Activated naive CD8-positive, alpha-beta T cell treated with anti-CD3 and anti-CD28 coated beads, Interleukin-2, amount 10 ng/mL, durations not matched to agents 7 days and 5 days (primary cell): Measurements from ENCODE around the gene LMO2. TPM values are rescaled to one million over a fixed set of nuclear protein-coding genes. Genes with fewer than 3 reads are reported as not detected.
"Not testable (repeated sequence)": the region's sequence is repeated elsewhere in the genome, so short reads cannot be mapped to it uniquely, and the experiment has no call there.

Experiments
- ATAC-seq: fragments of 150-1000 bp; cut with Tn5 transposase; one replicate; pipeline ENCODE4 v1.10.0; 2021; ENCODE audit warnings: low read depth, moderate library complexity
- POLR2A ChIA-PET: fragments of 350-600 bp; sonication (Branson Sonifier 250); formaldehyde crosslinking; loops from one replicate; lab custom pipeline; 2021; ENCODE audit warnings: antibody characterized with exemption; lab: Charles Lee
- DNase-seq: peaks from one replicate; pipeline ENCODE4 v3.0.0; 2021
- H3K27ac Mint-ChIP-seq: one replicate; pipeline ENCODE4 v1.8.0; 2022; ENCODE audit warnings: mild to moderate bottlenecking, mixed read lengths
- H3K27me3 Mint-ChIP-seq: one replicate; pipeline ENCODE4 v1.8.0; 2022; ENCODE audit warnings: mild to moderate bottlenecking, moderate library complexity, mixed read lengths
- H3K36me3 Mint-ChIP-seq: one replicate; pipeline ENCODE4 v1.8.0; 2021; ENCODE audit warnings: mild to moderate bottlenecking, mixed read lengths
- H3K4me1 Mint-ChIP-seq: one replicate; pipeline ENCODE4 v1.8.0; 2021; ENCODE audit warnings: mixed read lengths
- H3K4me3 Mint-ChIP-seq: one replicate; pipeline ENCODE4 v1.8.0; 2022; ENCODE audit warnings: mild to moderate bottlenecking, moderate library complexity, mixed read lengths
- H3K9me3 Mint-ChIP-seq: one replicate; pipeline ENCODE4 v1.8.0; 2021; ENCODE audit warnings: mixed read lengths
- total RNA-seq, 2 experiments: library from RNA; stranded (reverse); gene quantifications; one replicate each; pipeline ENCODE4 v1.2.3, GENCODE V29; 2021

Gene LMO2
- total RNA-seq, 2 experiments from 2014 or later = 0.44 to 0.48 TPM

- Mint-ChIP-seq H3K27ac (no peak overlapping the region), H3K9me3 (peaks cover 5% of the 10 kb centered on the region), H3K4me3 (no peak overlapping the region), H3K36me3 (peaks cover 2% of the 10 kb centered on the region), H3K27me3 (peaks cover 20% of the 10 kb centered on the region), H3K4me1 (no peaks in the 10 kb centered on the region)
- DNase-seq = no peak
- POLR2A ChIA-PET = no interaction called here
- no peak for ATAC-seq
Measured at GRCh38 chr11:33926671-33927552, 35.0 kb upstream of the LMO2 start.

- peaks cover 19% of the 10 kb centered on the region for H3K27me3 Mint-ChIP-seq
Measured at GRCh38 chr11:33924341-33924740, 32.5 kb upstream of the LMO2 start.

GRCh38 chr11:33923626-33924025, 31.8 kb upstream of the LMO2 start:
- POLR2A ChIA-PET = no interaction called here
- no peak for ATAC-seq
- peaks cover 19% of the 10 kb centered on the region for H3K27me3 Mint-ChIP-seq

More at GRCh38 chr11:33924341-33924740, 32.5 kb upstream of the LMO2 start:
- Mint-ChIP-seq H3K36me3 (no peaks in the 10 kb centered on the region), H3K4me1 (no peaks in the 10 kb centered on the region), H3K27ac (no peak overlapping the region), H3K4me3 (no peak overlapping the region), H3K9me3 (no peaks in the 10 kb centered on the region)
- ATAC-seq (no peak), DNase-seq (no peak)
- POLR2A ChIA-PET = no interaction called here

GRCh38 chr11:33920838-33921613, 29.1 kb upstream of the LMO2 start:
- Mint-ChIP-seq H3K4me1 (no peaks in the 10 kb centered on the region), H3K36me3 (no peaks in the 10 kb centered on the region), H3K27me3 (peaks cover 17% of the 10 kb centered on the region), H3K27ac (no peak overlapping the region), H3K9me3 (peaks cover 1% of the 10 kb centered on the region), H3K4me3 (no peak overlapping the region)
- DNase-seq (no peak), ATAC-seq (no peak)
- POLR2A ChIA-PET = no interaction called here

More at GRCh38 chr11:33923626-33924025, 31.8 kb upstream of the LMO2 start:
- no peak overlapping the region for H3K27ac Mint-ChIP-seq
- DNase-seq = no peak
- H3K36me3 Mint-ChIP-seq = no peaks in the 10 kb centered on the region
- no peaks in the 10 kb centered on the region for H3K9me3 Mint-ChIP-seq
- no peak overlapping the region for H3K4me3 Mint-ChIP-seq
- H3K4me1 Mint-ChIP-seq = no peaks in the 10 kb centered on the region

GRCh38 chr11:33919645-33920044, 27.8 kb upstream of the LMO2 start:
- Mint-ChIP-seq H3K4me3 (no peak overlapping the region), H3K36me3 (no peaks in the 10 kb centered on the region), H3K4me1 (no peaks in the 10 kb centered on the region), H3K27ac (no peak overlapping the region), H3K9me3 (peaks cover 1% of the 10 kb centered on the region), H3K27me3 (peaks cover 20% of the 10 kb centered on the region)
- ATAC-seq (no peak), DNase-seq (no peak)
- POLR2A ChIA-PET = no interaction called here

- DNase-seq, H3K27ac Mint-ChIP-seq, H3K4me1 Mint-ChIP-seq, H3K4me3 Mint-ChIP-seq, POLR2A ChIA-PET, H3K9me3 Mint-ChIP-seq, ATAC-seq, H3K36me3 Mint-ChIP-seq: not testable (repeated sequence)
- peaks cover 18% of the 10 kb centered on the region for H3K27me3 Mint-ChIP-seq
Measured at GRCh38 chr11:33917402-33917801, 25.5 kb upstream of the LMO2 start.

GRCh38 chr11:33916736-33917135, 24.9 kb upstream of the LMO2 start:
- POLR2A ChIA-PET = no interaction called here
- H3K27me3 Mint-ChIP-seq = peaks cover 19% of the 10 kb centered on the region
- DNase-seq = no peak

GRCh38 chr11:33915526-33915925, 23.6 kb upstream of the LMO2 start:
- Mint-ChIP-seq H3K27me3 (peaks cover 25% of the 10 kb centered on the region), H3K9me3 (peaks cover 5% of the 10 kb centered on the region), H3K4me1 (no peaks in the 10 kb centered on the region), H3K36me3 (peaks cover 1% of the 10 kb centered on the region), H3K4me3 (no peak overlapping the region), H3K27ac (no peak overlapping the region)
- no peak for DNase-seq
- no peak for ATAC-seq
- POLR2A ChIA-PET = no interaction called here

More at GRCh38 chr11:33916736-33917135, 24.9 kb upstream of the LMO2 start:
- H3K4me1 Mint-ChIP-seq = no peaks in the 10 kb centered on the region
- H3K27ac Mint-ChIP-seq = no peak overlapping the region
- peaks cover 5% of the 10 kb centered on the region for H3K9me3 Mint-ChIP-seq
- ATAC-seq = no peak
- peaks cover 1% of the 10 kb centered on the region for H3K36me3 Mint-ChIP-seq
- no peak overlapping the region for H3K4me3 Mint-ChIP-seq

- peaks cover 1% of the 10 kb centered on the region for H3K36me3 Mint-ChIP-seq
Measured at GRCh38 chr11:33913991-33914390, 22.1 kb upstream of the LMO2 start.

GRCh38 chr11:33912405-33913361, 20.8 kb upstream of the LMO2 start:
- peaks cover 5% of the 10 kb centered on the region for H3K9me3 Mint-ChIP-seq
- DNase-seq (no peak), ATAC-seq (no peak)
- H3K36me3 Mint-ChIP-seq = peaks cover 1% of the 10 kb centered on the region
- peaks cover 36% of the 10 kb centered on the region for H3K27me3 Mint-ChIP-seq
- H3K27ac Mint-ChIP-seq = no peak overlapping the region
- POLR2A ChIA-PET = no interaction called here
- peaks cover 3% of the 10 kb centered on the region for H3K4me1 Mint-ChIP-seq
- no peak overlapping the region for H3K4me3 Mint-ChIP-seq

More at GRCh38 chr11:33913991-33914390, 22.1 kb upstream of the LMO2 start:
- DNase-seq = no peak
- Mint-ChIP-seq H3K27ac (no peak overlapping the region), H3K4me3 (no peak overlapping the region), H3K4me1 (no peaks in the 10 kb centered on the region), H3K9me3 (peaks cover 5% of the 10 kb centered on the region), H3K27me3 (peaks cover 35% of the 10 kb centered on the region)
- POLR2A ChIA-PET = interaction anchor here (0.6 kb wide), 1 partner anchor 39 kb away, joined by 3 read pairs; no protein-coding TSS in a partner anchor
- ATAC-seq = no peak

GRCh38 chr11:33910958-33911339, 19.1 kb upstream of the LMO2 start:
- peaks cover 1% of the 10 kb centered on the region for H3K36me3 Mint-ChIP-seq
- H3K27me3 Mint-ChIP-seq = peaks cover 31% of the 10 kb centered on the region
- no peak overlapping the region for H3K27ac Mint-ChIP-seq
- DNase-seq = no peak
- H3K4me1 Mint-ChIP-seq = peaks cover 10% of the 10 kb centered on the region
- H3K9me3 Mint-ChIP-seq = peaks cover 4% of the 10 kb centered on the region
- H3K4me3 Mint-ChIP-seq = no peak overlapping the region
- ATAC-seq = no peak
- POLR2A ChIA-PET = no interaction called here

- Mint-ChIP-seq H3K4me3 (no peak overlapping the region), H3K27ac (no peak overlapping the region), H3K36me3 (peaks cover 1% of the 10 kb centered on the region), H3K4me1 (peaks cover 10% of the 10 kb centered on the region), H3K27me3 (peaks cover 29% of the 10 kb centered on the region), H3K9me3 (peaks cover 4% of the 10 kb centered on the region)
- ATAC-seq = no peak
- POLR2A ChIA-PET = no interaction called here
- no peak for DNase-seq
Measured at GRCh38 chr11:33910296-33910957, 18.6 kb upstream of the LMO2 start.
